Measurements from ENCODE around the gene LCAT.

The LCAT gene

DNA sequence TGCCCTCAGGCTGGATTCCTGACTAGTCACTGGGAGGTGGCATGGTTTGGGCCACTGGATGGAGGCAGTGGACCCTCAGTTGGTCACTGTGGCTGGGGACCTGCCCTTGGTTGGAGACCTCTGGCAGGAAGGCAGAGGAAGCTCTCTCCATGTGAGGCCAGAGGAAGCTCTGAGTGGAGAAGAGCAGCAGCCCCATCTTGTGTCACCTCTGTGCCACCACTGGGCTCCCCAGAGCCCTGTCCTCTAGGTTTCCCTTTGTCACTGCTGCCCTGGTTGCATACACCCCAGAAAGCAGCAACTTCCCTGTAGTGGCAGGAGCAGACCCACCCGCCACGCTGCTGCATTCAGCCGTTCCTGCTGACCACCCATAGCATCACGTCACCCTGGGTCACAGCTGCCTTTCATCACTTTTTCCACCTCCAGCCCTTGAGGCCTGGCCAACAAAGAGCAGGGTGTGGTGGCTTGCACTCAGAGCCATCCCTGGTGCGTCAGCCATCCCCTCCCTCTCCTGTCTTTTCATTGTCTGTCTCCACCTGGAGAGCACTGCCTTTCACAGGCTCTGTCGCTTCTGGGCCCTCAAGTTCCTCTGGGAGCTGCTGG, 24.2 kb downstream of the LCAT start:
- H4K20me1 ChIP-seq (ENCODE audit: insufficient read depth, low read length, poor library complexity, severe bottlenecking): no peaks in the 10 kb centered on the region
- TF ChIP-seq, protein P1, sequence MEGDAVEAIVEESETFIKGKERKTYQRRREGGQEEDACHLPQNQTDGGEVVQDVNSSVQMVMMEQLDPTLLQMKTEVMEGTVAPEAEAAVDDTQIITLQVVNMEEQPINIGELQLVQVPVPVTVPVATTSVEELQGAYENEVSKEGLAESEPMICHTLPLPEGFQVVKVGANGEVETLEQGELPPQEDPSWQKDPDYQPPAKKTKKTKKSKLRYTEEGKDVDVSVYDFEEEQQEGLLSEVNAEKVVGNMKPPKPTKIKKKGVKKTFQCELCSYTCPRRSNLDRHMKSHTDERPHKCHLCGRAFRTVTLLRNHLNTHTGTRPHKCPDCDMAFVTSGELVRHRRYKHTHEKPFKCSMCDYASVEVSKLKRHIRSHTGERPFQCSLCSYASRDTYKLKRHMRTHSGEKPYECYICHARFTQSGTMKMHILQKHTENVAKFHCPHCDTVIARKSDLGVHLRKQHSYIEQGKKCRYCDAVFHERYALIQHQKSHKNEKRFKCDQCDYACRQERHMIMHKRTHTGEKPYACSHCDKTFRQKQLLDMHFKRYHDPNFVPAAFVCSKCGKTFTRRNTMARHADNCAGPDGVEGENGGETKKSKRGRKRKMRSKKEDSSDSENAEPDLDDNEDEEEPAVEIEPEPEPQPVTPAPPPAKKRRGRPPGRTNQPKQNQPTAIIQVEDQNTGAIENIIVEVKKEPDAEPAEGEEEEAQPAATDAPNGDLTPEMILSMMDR (conservative IDR thresholded peaks at IDR 0.05; ENCODE audit: low read length): peak; percentile 37; the same call in 1 of the 2 replicates
- no peak for TF ChIP-seq EZH2phosphoT487 (IDR thresholded peaks at IDR 0.05; ENCODE audit: borderline replicate concordance)
- no peaks in the 10 kb centered on the region for H3F3A ChIP-seq (ENCODE audit: low read depth)
- H3K27me3 ChIP-seq (ENCODE audit: insufficient read depth, low read length, poor library complexity, severe bottlenecking): no peaks in the 10 kb centered on the region
- H3K9ac ChIP-seq (ENCODE audit: low read depth, low read length, poor library complexity, severe bottlenecking): no peak overlapping the region
- no peak overlapping the region for H3K4me3 ChIP-seq (ENCODE audit: low read length, poor library complexity, severe bottlenecking)
- no peaks in the 10 kb centered on the region for H3K9me3 ChIP-seq (ENCODE audit: insufficient read depth, low read depth, low read length)
- no peak overlapping the region for H3K4me2 ChIP-seq (ENCODE audit: low read depth, low read length, poor library complexity, severe bottlenecking)
- no peaks in the 10 kb centered on the region for H3K9me2 ChIP-seq (replicated peaks; ENCODE audit: low read depth, low read length)
- H3K36me3 ChIP-seq (ENCODE audit: insufficient read depth, low read length): no peaks in the 10 kb centered on the region
- H3K79me2 ChIP-seq (ENCODE audit: insufficient read depth, low read length): no peaks in the 10 kb centered on the region
- H3K4me1 ChIP-seq (ENCODE audit: insufficient read depth, low read length, poor library complexity, severe bottlenecking): no peaks in the 10 kb centered on the region
- H2AFZ ChIP-seq (ENCODE audit: low read length): no peak overlapping the region

- no peaks in the 10 kb centered on the region for H3F3A ChIP-seq (ENCODE audit: low read depth)
- H3K9me2 ChIP-seq (replicated peaks; ENCODE audit: low read depth, low read length): no peaks in the 10 kb centered on the region
- no peaks in the 10 kb centered on the region for H3K9me3 ChIP-seq (ENCODE audit: insufficient read depth, low read depth, low read length)
- H3K4me1 ChIP-seq (ENCODE audit: insufficient read depth, low read length, poor library complexity, severe bottlenecking): no peaks in the 10 kb centered on the region
- no peak overlapping the region for H3K4me3 ChIP-seq (ENCODE audit: low read length, poor library complexity, severe bottlenecking)
- H3K27me3 ChIP-seq (ENCODE audit: insufficient read depth, low read length, poor library complexity, severe bottlenecking): no peaks in the 10 kb centered on the region
- no peak for TF ChIP-seq EZH2phosphoT487 (IDR thresholded peaks at IDR 0.05; ENCODE audit: borderline replicate concordance)
- TF ChIP-seq, protein P1 (conservative IDR thresholded peaks at IDR 0.05; ENCODE audit: low read length): no peak
- no peak overlapping the region for H2AFZ ChIP-seq (ENCODE audit: low read length)
- H4K20me1 ChIP-seq (ENCODE audit: insufficient read depth, low read length, poor library complexity, severe bottlenecking): no peaks in the 10 kb centered on the region
- H3K9ac ChIP-seq (ENCODE audit: low read depth, low read length, poor library complexity, severe bottlenecking): no peak overlapping the region
- H3K36me3 ChIP-seq (ENCODE audit: insufficient read depth, low read length): no peaks in the 10 kb centered on the region
- no peaks in the 10 kb centered on the region for H3K79me2 ChIP-seq (ENCODE audit: insufficient read depth, low read length)
- no peak overlapping the region for H3K4me2 ChIP-seq (ENCODE audit: low read depth, low read length, poor library complexity, severe bottlenecking)
Measured at GRCh38 chr16:67917852-67918236, 26.1 kb downstream of the LCAT start.

DNA sequence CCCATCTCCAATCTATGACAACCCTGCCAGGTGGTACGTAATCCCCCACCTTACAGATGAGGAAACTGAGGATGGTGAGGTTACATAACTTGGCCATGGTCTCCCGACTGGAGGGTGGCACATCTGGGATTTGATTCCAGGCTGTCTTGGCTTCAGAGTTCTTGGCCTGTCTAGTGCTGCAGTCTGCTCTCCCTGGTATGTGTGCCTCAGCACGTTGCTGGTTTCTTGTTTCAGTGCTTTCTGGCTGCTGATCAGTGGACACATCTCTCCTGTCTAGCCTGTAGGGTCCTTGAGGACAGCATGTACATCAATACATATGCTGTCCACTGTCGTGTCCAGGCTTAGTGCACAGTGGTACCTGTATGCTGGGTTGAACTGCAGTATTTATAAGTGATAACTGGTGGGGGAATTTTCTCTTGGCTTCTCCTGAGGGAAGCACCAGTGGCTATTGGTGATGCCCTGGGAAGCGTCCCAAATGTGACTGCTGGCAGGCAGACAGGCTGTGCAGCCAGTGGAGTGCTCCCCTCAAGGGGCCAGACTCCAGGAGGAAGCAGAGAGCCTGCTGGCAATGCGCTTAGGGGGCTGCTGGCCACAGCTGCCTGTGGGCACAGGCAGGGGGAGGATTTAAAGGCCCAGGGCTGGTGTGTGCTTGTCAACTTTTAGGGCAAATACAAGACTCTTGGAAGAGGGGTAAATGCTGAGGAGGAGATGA, 26.6 kb downstream of the LCAT start:
- no peaks in the 10 kb centered on the region for H3K9me3 ChIP-seq (ENCODE audit: insufficient read depth, low read depth, low read length)
- H3K4me2 ChIP-seq (ENCODE audit: low read depth, low read length, poor library complexity, severe bottlenecking): no peak overlapping the region
- H3F3A ChIP-seq (ENCODE audit: low read depth): no peaks in the 10 kb centered on the region
- H2AFZ ChIP-seq (ENCODE audit: low read length): no peak overlapping the region
- TF ChIP-seq, protein P1 (conservative IDR thresholded peaks at IDR 0.05; ENCODE audit: low read length): no peak
- TF ChIP-seq EZH2phosphoT487 (IDR thresholded peaks at IDR 0.05; ENCODE audit: borderline replicate concordance): no peak
- H3K9me2 ChIP-seq (replicated peaks; ENCODE audit: low read depth, low read length): no peaks in the 10 kb centered on the region
- H3K4me3 ChIP-seq (ENCODE audit: low read length, poor library complexity, severe bottlenecking): no peak overlapping the region
- no peaks in the 10 kb centered on the region for H3K27me3 ChIP-seq (ENCODE audit: insufficient read depth, low read length, poor library complexity, severe bottlenecking)
- H3K9ac ChIP-seq (ENCODE audit: low read depth, low read length, poor library complexity, severe bottlenecking): no peak overlapping the region
- no peaks in the 10 kb centered on the region for H4K20me1 ChIP-seq (ENCODE audit: insufficient read depth, low read length, poor library complexity, severe bottlenecking)
- no peaks in the 10 kb centered on the region for H3K4me1 ChIP-seq (ENCODE audit: insufficient read depth, low read length, poor library complexity, severe bottlenecking)
- no peaks in the 10 kb centered on the region for H3K79me2 ChIP-seq (ENCODE audit: insufficient read depth, low read length)
- no peaks in the 10 kb centered on the region for H3K36me3 ChIP-seq (ENCODE audit: insufficient read depth, low read length)

Measured in Loucy (cell line).